Middle frontal gyrus (tissue), 1 donor: ENCODE results near the gene CYBA.

Experiments used
- DNase-seq: peaks from one replicate; pipeline ENCODE4 v3.0.0-alpha.2; 2015; ENCODE audit warnings: low spot score; ENCODE audit errors: extremely low spot score

The CYBA gene

GRCh38 chr16:88662843-88663606 is 12.2 kb upstream of the CYBA start, which contains the start of gene MVD:
Gene MVD (minus strand): TSS chr16:88663091. CDS start chr16:88663080, 11 bp downstream.
- DNase-seq, result peak; percentile 97

- DNase-seq, result no peak
Measured at GRCh38 chr16:88662222-88662842, 11.5 kb upstream of the CYBA start.

- no peak for DNase-seq
Measured at GRCh38 chr16:88661468-88661867, 10.6 kb upstream of the CYBA start.

- no peak for DNase-seq
Measured at GRCh38 chr16:88659160-88659559, 8.3 kb upstream of the CYBA start.

GRCh38 chr16:88658714-88659113 is 7.9 kb upstream of the CYBA start:
- DNase-seq, result no peak

GRCh38 chr16:88657371-88657770 is 6.5 kb upstream of the CYBA start:
- no peak for DNase-seq

- no peak for DNase-seq
Measured at GRCh38 chr16:88656291-88656980, 5.6 kb upstream of the CYBA start.

GRCh38 chr16:88655733-88656281 is 5.0 kb upstream of the CYBA start:
- no peak for DNase-seq

- DNase-seq, result no peak
Measured at GRCh38 chr16:88655053-88655732, 4.3 kb upstream of the CYBA start.

- DNase-seq, result no peak
Measured at GRCh38 chr16:88654363-88655052, 3.7 kb upstream of the CYBA start.

- DNase-seq, result no peak
Measured at GRCh38 chr16:88653596-88654362, 2.9 kb upstream of the CYBA start.

GRCh38 chr16:88653101-88653500 is 2.2 kb upstream of the CYBA start:
- DNase-seq, result no peak

- no peak for DNase-seq
Measured at GRCh38 chr16:88652762-88653063, 1.9 kb upstream of the CYBA start.

GRCh38 chr16:88651989-88652761 is 1.3 kb upstream of the CYBA start:
- no peak for DNase-seq

- no peak for DNase-seq
Measured at GRCh38 chr16:88651276-88651988, 579 bp upstream of the CYBA start.

- DNase-seq, result no peak
Measured at GRCh38 chr16:88649924-88650748, 717 bp downstream of the CYBA start.

- no peak for DNase-seq
Measured at GRCh38 chr16:88649195-88649923, 1.5 kb downstream of the CYBA start.
